Fibroblast of skin of back (primary cell): Measurements from ENCODE around the gene UBL7.

Experiments used
- DNase-seq: peaks from one replicate; pipeline ENCODE4 v3.0.0-alpha.2; 2013

Gene UBL7

DNA sequence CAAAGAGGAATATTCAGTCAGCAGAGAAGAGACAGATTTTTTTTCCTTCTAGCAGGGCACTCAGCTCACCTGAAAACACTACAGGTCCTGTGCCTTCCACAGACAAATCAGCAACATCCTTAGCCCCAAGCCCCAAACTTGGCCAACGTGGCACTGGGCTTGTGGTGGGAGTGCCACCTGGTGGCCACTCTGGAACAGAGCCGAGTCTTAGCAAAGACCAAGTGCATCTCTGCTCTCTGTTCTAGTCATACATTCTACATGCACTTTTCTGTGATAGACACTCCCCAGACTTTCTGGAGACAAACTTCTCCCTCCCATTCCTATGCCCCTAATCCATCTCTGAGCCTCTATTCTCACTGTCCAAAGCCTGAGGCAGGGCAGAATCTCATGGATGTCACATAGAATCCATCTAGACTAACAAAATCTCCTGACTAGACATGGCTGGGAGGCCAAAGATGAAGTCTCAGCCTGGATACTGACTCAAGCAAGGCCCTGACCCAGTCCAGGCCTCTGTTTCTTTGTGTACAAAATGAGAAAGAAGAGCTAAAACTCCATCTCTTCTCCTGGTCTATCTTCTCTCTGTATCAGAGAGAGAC lies 22.1 kb downstream of the UBL7 start:
- DNase-seq = peak; percentile 71

DNA sequence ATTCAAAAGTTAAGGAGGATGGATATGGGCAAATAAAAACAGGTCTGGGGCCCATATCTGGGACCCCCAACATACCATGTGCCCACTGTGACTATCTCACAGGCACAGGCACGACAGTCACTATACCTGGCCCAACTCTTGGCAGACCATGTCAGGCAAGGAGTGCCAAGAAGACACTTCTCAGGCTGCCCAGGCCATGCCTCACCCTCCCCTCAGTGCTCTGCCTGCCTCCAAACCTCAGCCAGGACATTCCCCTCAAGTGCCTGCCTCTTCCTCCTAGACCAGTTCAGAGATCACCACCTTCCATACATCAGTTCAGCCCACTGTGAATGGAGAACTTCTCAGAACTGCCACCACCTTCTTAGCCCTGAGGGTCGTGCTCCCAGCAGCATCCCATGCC lies 22.8 kb downstream of the UBL7 start:
- DNase-seq = no peak

DNA sequence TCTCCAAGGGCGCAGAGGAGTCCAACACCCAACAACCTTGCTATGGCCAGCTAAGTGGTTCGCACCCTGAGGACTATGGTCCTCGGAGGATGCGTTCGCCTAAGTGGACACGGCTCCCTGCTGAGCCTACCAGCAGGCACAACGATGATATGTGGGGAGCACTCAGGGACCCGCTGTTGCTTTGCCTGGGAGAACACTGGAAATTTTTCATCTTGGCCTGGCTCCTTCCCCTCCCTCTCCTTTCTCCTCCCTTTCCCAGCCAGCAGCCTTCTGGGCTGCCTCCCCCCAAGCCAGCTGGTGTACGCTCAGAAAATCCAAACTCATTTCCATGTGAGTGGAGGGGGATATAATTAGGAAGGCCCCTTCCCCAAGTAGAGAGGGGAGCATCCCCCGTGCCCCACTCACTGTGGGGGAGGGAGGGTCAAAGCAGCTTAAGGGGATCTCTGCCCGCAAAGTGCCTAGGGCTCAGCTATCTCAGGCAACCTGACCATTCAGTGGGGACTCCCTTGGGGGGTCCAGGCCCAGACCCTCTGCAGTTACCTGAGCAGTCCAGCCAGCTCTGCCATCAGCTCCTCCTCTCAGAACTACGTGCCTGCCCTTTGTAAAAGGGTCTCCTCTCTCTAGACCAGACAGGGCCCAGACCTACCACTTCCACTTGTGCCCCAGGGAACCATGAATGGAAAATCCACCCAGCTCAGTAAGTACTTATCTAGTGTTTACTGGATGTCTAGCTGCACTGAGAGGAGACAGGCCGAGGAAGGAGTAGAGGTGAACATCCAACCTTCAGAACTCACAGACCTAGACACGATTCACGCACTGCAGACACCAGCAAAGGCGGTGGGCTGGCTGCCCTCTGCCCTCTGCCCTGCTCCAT lies 26.5 kb downstream of the UBL7 start:
- DNase-seq = no peak

DNA sequence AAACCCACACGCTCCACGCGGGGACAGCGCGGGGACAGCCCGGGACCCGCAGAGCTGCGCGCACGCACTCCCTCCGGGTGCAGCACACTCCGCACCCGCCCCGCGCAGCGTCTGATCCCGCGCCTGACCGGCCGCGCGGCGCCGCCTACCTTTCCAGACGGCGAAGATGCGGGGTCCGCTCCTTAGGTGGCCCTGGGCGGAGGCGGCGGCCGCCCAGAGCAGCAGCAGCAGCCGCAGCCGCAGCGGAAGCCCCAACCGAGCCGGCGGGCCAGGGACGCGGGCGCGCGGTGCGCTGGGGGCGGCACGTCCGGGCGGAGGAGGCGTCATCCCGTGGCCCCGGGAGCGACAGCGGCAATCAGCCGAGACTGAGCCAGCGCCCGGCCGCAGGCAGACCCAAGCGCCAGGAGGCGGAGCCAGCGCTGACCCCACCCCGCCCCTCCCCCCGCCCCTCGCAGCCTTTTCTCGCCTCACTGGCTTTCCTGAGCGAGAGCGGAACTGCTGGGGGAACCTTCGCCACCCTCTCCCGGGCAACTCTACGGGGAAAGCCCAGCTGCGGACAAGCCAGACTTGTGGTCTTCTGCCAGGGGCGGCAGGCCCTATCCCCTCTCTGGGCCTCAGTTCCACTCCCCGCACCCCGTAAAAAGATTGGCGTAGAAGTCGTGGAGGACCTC lies 27.2 kb downstream of the UBL7 start, which contains the start of gene SEMA7A:
TSS of gene SEMA7A (minus strand) at position 367 of the 671 bp plus-strand sequence. CDS start at position 327, 40 bp downstream.
- DNase-seq = peak; percentile 85

GRCh38 chr15:74432968-74433591 lies 27.9 kb downstream of the UBL7 start:
- DNase-seq = no peak

- no peak for DNase-seq
Observed at GRCh38 chr15:74432271-74432967, 28.5 kb downstream of the UBL7 start.

DNA sequence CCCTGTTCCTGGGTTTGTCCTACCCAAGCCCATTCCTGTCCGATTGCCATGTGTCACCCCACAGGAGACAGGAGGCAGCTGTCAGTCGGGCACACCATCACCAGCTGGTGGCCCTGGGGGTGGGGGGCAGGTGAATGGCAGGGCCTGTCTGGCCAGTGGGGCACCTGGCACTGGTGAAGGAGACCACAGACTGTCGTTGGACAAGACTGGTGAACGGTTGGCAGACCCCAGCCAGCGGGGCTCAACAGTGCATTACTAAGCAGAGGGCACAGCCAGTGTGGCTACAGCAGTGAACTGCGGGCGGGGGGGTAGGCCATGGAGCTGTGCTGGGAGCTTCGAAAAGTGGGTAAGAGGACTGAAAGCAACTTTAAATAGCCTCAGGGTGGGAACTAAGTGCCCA lies 29.3 kb downstream of the UBL7 start:
- no peak for DNase-seq

- DNase-seq = no peak
Observed at GRCh38 chr15:74431116-74431515, 29.8 kb downstream of the UBL7 start.

GRCh38 chr15:74430510-74430951 lies 30.4 kb downstream of the UBL7 start:
- DNase-seq = no peak

GRCh38 chr15:74429781-74430400 lies 31.1 kb downstream of the UBL7 start:
- no peak for DNase-seq

DNA sequence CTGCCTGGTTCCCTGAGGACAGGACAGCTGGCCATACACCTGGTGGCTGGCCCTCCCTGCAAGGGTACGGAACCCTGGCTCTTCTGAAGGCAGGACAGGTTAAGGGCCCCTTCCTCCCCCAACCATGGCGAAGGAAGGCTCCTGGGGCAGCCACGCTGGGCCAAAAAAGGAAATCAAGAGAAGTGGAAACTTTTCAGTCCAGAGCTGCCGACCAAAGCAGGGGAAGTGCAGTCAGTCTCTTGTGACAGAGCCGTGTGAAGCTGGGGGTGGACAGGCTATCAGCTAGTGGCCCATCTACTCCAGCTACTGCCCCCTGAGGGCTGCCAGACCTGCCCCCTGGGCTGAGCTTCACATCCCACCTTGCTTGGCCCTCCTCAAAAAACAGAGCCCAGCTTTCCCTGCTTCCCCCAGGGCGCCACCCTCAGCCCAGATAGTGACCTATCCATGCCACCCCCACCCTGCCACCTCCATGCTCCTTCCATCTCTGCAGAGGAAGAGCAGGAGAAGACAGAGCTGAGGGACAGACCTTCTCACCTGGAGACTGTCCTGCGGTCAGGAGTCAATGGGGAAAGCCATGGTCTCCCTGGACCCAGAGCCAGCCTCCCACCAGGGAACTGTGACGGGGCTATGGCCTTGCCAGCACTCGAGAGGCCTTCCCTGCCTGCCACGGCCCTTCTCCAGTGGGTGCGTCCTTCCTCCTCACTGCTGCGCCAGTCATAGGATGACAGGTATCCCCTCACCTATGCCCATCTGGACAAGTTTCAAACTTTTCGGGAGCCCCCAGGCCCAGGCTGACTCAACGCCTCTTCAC lies 31.8 kb downstream of the UBL7 start:
- no peak for DNase-seq

GRCh38 chr15:74428442-74428787 lies 32.5 kb downstream of the UBL7 start:
- DNase-seq = no peak

- DNase-seq = no peak
Observed at GRCh38 chr15:74427607-74428441, 33.1 kb downstream of the UBL7 start.

- no peak for DNase-seq
Observed at GRCh38 chr15:74426404-74427281, 34.3 kb downstream of the UBL7 start.

- DNase-seq = no peak
Observed at GRCh38 chr15:74425630-74426029, 35.3 kb downstream of the UBL7 start.

DNA sequence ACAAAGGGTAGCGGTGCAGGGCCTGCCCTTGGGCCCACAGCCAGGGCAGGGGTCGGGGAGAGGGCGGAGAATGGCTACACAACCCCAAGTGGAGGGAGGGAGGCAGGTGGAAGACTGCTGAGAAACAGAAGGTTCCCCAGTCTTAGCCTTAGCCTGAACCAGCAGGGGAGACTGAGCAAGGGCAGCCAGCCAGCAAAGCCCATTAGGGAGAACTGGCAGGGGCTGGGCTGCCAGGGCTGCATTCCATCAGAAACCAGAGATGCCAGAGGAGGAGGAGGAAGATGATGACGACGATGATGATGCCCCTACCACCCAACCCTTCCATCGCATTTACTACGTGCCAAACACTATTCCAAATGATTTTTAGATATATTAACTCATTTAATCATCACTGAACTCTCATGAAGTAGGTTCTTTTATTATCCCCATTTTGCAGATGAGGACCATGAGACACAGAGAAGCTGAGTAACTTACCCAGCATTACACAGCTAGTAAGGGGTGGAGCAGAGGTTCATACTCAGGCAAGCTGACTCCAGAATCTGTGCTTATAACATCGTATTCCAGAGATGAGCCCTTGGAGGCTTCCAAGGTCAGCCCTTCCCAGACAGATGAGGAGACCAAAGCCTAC lies 35.9 kb downstream of the UBL7 start:
- DNase-seq = no peak

DNA sequence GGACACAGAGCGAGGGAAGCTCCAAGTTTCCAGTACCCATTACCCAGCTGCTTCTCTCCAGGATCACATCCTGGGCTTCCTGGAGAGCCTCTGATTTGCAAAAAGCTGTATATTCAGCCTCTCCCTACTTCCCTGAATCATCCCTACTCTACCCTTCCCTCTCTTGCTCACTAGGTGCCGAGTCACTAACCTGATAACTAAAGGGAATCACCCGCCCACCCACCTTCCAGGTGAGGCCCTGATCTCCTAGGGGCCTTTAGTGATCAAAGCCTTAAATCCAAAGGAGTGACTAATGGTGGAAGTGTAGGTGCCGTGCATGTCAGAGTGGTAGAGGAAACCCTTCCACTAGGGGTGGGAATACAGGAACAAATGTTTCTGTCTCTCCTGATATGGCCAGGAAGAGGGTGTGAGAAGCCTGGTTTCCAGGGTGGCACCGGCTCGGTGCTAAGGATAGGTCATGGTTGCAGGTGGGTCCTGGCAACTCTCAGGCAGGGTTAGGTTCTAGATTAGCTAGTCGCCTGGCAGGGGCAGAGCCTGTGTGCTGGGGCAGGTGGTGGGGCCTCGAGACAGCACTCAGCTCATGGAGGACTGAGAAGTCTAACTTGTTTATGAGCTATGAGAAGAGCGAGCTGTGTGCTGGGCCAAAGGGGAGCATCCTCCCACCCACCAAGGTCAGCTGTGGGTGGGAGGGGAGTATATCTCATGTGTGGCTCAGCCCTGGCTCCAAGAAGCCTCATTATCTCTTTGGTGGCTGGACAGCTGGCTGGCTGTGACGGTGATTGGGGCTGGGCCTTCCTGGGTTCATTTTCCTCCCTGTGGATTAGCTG lies 37.3 kb downstream of the UBL7 start:
- DNase-seq = no peak
